SIG-M5 treated with dmso at 0.1 percent for 504 hours (cell line): ENCODE results near the gene PRKCE.

Experiments used
- DNase-seq: peaks from one replicate; lab custom pipeline; 2025; ENCODE audit not compliant: unreplicated experiment; lab: John Stamatoyannopoulos, UW

The PRKCE gene

DNA sequence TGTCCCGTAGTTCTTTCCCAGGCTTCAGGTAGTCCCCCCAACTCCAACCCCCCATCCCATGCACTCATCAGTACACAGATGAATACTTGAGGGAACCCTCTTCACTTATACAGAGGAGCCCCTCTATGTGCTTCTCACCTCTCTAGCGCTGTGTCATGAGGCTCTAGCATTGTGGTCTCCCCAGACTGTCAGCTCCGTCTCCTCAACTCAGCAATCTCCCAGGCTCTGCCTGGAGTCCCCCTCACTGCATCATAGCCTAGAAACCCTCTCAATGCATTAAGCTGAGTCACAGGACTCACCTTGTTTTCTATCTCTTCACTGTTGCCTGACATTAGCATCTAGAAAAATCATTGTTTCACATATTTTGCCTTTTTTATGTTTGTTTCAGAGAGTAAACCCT is 20.2 kb upstream of the PRKCE start:
- no peak for DNase-seq

DNA sequence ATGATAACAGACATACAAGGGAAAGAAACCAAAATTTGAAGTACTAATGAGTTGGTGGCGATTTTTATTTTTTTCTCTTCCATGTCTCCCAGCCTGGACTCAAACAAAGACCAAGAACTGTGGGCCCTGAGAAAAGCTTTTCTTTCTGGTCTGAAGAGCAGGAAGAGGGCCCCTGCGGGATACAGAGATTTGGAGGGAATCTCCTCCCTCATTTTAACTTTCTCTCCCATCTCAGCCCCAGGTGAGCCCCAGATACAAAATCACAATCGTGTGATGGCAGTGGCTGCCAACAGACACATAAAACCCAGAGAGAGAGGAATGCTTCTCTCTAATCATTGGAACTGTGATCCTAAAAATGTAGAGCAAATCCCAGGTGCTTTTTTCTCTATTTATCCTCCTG is 19.5 kb upstream of the PRKCE start:
- no peak for DNase-seq

DNA sequence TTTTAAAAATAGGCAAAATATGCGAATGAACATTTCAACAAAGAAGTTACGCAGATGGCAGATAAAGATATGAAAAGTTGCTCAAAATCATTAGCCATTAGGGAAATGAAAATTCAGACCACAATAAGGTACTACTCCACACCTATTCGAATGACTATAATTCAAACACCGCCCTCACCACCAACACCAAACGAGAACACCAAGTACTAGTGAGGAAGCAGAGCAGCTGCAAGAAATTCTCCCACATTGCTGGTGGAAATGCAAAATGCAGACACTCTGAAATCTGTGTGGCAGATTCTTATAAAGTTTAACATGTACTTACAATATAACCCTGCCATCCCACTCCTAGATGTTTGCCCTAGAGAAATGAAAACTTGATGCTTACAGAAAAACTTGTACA is 17.3 kb upstream of the PRKCE start:
- no peak for DNase-seq

DNA sequence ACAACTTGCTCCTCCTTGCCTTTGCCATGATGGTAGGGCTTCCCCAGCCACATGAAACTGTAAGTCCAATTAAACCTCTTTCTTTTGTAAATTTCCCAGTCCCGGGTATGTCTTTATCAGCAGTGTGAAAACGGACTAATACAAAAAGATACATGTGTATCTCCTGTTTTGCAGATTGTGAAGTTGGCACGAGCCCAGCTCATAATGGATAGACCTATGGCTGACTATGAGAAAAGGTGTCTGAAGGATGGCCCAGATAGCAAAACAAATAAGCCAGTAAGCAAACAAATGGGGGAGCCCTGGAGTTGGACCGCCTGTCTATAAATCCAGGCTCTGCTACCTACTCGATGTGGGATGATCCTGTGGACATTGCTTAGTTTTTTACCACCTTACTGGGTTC is 15.5 kb upstream of the PRKCE start:
- DNase-seq: no peak

DNA sequence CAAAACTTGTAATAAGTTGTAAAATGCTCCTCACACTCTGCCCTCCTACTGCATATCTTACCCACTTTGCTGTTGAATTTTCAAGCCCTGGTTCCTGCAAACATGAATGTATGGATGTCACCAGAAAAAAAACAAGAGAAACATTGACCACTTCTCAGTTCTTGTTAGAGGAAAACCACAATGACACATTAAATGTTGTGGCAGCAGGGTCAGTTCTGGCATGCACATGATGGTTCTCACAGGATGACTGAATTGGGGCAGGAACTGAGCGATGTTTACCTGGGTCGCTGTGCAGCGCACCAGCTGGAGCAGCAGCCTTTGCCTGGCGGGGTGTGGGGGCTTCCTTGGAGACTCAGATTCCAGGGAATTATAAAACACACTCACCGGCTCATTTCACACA is 14.0 kb upstream of the PRKCE start:
- peak; percentile 34 for DNase-seq

DNA sequence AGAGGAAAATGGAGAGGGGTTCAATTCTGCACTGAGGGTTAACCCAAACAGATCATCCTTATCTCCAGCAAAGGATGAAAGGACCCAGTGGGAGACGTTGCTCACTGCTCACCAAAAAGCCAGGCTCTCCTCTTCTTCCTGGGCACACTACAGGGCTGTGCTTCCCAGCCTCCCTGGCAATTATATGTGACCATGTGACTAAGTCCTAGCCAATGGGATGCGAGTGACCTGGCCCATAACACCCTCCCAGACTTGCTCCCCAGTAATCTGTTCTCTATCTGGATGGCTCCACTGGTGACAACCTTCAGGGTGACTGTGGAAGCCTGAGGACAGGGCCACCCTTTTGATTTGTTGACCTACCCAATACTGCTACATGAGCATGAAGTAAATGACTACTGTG is 10.9 kb upstream of the PRKCE start:
- no peak for DNase-seq

DNA sequence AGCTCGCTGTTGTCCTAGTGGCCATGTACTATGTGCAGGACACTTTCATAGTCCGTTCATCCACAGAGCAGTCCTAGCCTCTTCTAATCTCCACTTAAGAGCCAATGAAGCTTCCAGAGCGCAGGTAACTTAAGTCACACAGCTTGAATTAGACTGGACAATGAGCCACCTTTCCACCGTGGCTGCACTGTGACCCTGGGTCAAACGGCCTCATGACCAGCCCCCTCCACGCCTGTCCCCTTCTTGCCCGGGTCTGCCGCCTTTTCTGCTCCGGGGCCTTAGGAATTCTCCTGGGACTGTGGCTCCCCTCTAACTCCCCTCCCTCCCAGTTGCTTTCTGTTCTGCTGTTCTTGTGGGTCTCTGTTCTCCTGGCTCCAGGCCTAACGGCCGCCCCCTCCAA is 8.4 kb upstream of the PRKCE start:
- DNase-seq: no peak

DNA sequence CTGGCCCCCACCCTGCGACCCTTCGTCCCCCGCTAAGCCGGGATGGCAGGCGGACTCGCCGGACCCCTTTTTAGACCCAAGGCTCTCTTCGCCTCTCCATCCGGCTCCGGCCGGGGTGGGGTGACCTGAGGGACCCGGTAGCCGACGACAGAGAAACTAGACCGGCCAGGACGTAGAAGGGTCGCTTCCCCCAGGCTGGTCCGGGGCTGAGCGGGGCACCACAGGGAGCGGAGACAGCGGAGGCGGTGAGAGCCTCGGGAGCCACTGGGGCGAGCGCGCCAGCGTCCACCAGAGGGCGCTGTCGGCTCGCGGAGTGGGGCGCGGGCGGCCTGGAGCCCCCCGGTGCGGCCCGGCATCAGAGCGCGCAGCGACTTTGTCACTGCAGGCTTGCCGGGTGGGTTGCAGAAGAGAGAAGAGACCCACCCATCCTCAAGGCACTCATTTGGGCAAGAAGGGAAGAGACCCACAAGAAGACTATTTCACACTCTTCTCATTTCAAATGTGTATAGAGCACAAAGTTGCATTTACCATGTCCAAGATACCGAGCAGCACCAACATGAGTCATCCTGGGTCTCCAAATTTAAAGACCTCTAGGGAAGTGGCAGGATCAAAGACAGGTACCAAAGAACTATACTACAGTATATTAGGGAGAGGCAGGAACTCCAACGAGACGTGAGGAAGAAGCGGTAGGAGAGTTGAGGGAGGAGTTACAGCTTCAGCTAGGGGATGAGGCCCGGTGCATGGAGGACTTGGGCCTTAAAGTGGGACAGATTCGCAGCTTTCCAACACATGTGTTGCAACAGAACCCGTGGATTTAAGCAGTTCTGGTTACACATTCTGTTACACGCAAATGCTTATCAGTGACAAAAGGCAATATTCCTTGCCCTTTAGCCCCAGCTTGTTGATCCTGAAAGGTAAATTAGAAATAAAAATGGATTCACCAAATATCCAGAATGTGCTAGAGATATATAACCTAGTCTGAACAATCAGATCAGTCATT is 7.6 kb upstream of the PRKCE start:
- peak; percentile 15 for DNase-seq

DNA sequence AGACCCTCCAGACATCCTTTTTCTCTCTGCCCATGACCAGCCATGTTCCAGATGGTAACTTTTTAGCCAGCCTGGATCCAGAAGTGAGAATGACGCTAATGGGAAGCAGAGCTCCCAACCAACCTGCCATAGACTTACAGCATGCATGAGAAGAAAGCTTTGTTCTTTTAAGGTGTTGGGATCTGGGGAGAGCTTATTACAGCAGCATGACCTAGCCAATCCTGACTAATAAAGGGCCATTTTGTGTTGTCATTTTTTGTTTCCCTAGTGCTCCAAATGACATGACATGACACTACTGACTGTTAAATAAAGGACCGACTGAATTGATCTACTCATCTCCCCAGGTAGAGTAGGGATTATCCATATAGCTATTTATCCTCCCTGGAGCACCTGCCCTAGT is 5.2 kb upstream of the PRKCE start:
- no peak for DNase-seq

DNA sequence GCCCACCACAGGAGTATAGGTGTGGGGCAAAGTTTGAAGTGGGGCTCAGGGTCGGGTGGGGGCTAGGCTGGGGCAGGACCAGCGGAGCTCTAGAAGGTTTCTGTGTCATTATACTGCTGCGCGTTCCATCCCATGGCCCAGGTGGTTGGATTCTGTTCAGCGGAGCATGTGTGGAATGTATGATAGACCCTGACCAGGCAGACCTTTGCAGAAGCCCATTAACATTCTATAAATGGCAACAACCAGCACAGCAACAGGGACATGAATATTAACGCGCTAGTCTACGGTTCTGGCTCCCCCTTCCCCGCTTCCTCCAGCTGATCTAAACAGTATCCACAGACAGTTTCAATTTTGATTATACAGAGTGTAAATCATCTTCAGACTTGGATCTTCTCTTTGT is 4.1 kb upstream of the PRKCE start:
- no peak for DNase-seq

DNA sequence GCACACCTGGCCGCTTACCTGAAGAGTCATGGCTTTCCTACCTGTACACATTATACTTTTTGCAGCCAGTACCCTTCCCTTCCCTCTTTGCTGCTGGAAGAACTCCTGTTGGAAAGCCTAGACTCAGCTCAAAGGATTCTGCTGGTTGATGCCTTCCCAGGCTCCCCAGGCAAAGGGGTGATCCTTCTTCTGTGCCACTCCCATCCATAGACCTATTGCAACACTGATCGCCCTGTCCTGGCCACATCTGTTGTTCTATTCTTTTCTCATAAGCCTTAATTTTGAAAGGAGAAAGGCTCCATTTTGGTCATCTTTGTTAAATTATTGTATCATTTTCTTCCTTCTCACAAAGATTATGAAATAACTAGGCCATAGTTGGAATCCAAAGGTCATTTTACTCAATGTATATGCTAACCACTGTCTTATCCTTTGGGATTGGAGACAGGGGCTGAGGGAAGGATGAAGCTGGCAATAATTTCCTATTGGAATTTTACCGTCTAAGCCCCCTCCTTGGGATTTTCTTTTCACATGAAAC is 3.4 kb upstream of the PRKCE start:
- DNase-seq: no peak

DNA sequence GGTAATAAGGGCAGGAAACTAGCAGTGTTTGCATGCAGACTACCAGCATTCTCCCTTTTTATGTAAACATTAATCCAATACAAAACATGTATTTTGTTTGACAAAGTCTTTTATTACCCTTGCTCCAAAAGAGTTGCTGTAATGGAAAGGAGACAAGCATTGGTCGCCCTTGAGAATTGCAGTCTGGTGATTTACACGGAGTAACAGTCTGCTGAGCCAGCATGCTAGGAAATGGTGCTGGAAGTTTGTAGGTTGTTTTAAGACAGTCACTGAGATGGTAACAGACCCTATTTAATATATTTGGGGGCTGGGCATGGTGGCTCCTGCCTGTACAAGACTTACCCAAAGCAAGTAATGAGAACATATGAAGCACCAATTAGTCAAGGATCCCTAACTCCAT is 2.8 kb upstream of the PRKCE start:
- no peak for DNase-seq

DNA sequence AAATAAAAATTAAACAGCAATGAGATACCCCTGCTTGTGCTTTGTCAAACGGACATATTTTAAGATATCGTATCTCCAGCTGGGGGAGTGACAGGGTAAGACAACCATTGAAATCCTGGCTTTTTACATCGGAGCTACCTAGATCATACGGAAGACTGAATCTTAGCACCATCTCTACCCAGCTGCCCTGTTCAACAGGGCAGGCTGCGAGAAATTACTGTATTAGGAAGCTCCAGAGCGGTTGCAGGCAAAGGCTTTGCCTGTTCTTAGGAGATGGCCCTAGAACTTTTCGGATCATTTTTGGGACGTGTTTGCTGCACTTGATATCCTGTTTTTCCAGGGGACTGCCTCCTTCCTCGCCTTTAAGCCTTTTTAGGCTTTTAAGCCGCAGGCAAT is 2.0 kb upstream of the PRKCE start:
- no peak for DNase-seq

DNA sequence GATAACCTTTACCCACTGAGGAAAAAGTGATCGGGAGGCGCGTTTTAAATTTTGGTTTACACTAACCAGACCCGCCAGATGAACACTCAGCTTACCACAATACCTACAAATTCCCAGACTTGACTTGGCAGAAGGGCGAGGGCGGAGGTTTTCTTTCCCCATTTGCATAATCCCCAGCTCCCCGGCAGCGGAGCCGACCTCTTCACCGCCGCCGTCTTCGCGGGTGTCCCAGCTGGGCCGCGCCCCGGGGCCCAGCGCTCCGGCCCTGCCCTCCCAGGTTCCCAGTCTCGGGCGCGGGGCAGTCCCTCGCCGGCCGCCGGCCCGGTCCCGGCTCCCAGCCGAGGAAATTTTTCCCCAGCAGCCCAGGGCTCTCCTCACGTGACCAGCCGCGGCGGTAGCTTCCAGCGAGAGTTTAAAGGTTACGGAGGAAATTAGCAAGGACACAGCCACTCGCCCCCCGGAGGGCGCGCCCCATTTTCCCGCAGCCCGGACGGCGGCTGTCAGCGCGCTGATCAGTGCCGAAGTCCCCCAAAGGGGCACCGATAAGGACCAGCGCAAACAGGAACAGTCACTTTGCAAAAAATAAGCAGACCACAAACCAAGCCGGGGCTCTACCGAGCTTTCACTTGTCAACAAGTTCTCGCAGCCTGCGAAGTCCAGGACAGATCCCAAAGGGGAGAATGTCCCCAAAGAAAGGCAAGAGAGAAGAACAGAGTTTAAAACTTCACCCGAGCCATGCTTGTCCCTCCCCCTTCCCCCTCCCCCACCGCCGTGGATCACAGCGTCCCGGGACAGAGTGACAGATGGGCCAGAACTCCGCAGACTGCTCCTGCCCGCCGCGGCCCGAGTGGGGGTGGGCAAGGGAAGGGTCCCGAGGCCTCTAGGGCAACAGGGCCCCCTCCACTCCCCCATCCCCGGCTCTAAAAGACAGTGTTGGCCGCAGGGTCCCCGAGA is 1.3 kb upstream of the PRKCE start:
- DNase-seq: peak; percentile 36

DNA sequence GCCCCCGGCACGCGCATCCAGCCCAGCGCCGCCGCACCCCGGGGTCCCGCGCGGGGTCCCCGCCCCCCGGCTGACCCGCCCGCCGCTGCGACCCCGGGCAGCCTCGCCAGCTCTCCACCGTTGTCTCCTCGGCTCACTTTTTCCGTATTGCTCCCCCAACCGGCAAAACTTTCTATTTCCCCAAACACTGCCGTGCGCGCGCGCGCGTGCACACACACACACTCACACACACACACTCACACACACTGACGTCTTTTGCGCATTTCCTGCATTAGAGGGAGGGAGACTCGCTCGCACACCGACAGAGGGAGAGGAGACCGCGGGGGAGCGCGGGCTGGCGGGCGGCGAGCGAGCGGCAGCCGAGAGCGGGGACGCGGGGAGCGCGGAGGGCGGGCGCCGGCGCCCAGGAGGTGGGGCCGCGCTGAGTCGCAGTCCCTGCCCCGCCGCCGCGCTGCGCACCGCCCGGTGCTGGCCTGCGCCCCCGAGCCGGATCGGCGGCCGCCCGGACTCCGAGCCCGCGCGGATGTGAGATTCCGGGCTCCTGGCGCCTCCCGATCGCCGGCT is 542 bp upstream of the PRKCE start:
- peak; percentile 94 for DNase-seq

DNA sequence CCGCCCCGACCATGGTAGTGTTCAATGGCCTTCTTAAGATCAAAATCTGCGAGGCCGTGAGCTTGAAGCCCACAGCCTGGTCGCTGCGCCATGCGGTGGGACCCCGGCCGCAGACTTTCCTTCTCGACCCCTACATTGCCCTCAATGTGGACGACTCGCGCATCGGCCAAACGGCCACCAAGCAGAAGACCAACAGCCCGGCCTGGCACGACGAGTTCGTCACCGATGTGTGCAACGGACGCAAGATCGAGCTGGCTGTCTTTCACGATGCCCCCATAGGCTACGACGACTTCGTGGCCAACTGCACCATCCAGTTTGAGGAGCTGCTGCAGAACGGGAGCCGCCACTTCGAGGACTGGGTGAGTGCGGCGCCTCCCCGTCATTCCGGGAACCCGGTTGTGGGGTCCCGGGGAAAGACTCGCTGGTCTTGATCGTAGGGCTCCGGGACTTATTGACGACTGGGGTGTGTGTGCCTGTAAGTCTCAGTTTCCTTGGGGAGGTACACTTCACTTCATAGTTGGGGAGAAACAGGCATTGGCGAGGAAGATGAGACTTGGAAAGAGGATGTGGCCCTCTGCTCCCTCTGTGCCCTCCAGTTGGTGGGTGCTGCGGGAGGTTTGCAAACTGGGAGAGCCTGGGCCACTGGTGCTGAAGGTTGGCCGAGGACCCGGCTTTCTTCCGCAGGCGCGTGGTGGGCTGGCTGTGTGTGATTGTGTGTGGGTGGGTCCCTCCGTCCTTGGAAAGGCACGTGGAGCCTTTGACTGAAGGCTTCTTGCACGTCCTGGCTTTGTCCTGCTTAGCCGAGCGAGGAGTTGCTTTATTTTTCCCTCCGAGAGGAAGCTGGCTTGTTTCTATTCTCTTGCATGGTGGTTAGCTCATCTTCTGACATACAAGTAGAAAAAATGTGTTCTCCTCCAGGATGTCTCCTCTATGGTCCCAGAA is 886 bp downstream of the PRKCE start:
- DNase-seq: peak; percentile 60

DNA sequence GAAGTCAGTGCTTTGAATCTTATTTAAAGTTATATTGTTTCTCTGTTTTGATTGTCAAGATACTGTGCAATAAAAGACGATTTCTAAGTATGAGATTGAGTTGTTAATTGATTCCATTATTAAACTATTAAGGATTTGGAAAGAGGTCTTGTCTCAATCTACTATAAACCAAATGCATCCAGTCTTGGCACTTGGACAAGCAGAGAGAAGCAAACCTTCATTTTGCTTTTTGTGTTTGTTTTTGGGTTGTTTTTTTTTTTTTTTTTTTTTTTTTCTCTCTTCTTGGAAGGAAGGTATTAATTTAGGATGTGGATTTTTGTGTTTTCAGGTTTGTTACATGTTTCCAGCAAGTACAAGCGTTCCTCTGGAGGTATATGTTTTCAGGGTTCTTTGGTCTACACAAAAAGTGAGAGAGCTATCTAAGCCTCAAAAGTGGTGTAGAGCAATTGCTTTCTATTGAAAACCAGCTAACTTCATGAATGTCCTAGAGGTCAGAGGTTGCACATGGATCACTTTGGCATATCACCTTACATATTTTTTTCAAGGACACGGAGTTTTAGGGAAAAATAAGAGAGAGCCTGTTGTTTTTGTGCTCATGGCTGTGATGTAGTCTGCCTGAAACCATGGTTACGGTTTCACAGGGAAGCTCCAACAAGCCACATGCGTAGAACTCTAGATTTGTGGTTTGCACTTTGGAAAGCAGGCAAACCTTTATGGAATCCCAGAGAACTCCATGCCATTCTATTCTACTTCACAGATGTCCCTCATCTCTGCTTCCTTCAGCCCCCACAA is 1.8 kb downstream of the PRKCE start:
- DNase-seq: no peak

DNA sequence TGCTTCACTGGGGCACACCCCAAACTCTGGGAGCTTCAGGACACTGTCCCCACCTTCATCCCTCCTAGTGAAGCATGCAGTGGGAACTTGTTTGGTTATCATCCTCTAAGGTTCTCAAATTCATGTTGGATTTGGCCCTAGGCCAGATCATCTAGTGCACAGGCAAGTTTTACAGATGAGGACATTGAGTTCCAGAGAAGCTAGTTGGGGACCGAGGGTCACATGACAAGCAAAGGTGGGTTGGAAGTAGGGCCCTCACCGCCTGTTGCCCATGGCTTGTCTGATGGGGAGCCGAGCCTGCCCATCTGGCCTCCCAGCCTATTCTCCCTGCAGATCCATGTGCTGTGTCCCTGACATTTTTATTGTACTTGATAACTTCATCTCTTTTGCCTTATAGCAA is 2.8 kb downstream of the PRKCE start:
- no peak for DNase-seq

DNA sequence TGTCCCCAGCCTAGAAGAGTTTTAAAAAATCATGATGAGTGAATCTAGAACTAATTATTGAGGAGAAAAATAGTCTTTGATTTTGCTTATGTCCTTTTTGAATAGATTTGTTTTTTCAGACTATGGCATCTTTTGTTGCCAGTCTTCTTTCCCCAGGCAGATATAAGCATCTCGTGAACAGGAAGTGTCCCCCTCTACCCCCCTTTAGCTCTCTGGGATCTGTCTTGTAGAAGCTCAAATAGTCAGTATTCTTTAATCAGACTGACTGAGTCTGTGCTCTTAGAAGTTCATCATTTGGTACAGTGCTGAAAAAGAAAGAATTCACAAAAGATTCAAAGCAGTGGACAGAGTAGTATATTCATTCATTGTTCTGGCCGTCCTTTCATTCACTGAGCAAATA is 10.4 kb downstream of the PRKCE start:
- DNase-seq: no peak
